Esophagus muscularis mucosa (tissue), 4 donors: ENCODE results near the gene ERC2.

Source experiments
- EP300 ChIP-seq: sonication (generic); formaldehyde crosslinking; IDR thresholded peaks from one replicate; pipeline ENCODE4 v1.6.1; 2017; ENCODE audit warnings: antibody characterized with exemption
- POLR2A ChIP-seq: fragments of 450-650 bp; IDR thresholded peaks from one replicate; pipeline ENCODE4 v1.6.1; 2017; ENCODE audit warnings: antibody characterized with exemption, moderate library complexity, mild to moderate bottlenecking, low read depth
- TF ChIP-seq, protein P1 (sequence below), 3 experiments: fragments of 200-600 bp in 2 of 3; fragments of 450-650 bp in 1 of 3; sonication (generic) in 2 of 3; IDR thresholded peaks; one replicate each; pipeline ENCODE4 v1.5.1; 2017 to 2019; ENCODE audit warnings: antibody characterized with exemption in 3 of 3, mild to moderate bottlenecking in 2 of 3, moderate library complexity in 1 of 3

- TF ChIP-seq, protein P1, sequence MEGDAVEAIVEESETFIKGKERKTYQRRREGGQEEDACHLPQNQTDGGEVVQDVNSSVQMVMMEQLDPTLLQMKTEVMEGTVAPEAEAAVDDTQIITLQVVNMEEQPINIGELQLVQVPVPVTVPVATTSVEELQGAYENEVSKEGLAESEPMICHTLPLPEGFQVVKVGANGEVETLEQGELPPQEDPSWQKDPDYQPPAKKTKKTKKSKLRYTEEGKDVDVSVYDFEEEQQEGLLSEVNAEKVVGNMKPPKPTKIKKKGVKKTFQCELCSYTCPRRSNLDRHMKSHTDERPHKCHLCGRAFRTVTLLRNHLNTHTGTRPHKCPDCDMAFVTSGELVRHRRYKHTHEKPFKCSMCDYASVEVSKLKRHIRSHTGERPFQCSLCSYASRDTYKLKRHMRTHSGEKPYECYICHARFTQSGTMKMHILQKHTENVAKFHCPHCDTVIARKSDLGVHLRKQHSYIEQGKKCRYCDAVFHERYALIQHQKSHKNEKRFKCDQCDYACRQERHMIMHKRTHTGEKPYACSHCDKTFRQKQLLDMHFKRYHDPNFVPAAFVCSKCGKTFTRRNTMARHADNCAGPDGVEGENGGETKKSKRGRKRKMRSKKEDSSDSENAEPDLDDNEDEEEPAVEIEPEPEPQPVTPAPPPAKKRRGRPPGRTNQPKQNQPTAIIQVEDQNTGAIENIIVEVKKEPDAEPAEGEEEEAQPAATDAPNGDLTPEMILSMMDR (IDR thresholded peaks at IDR 0.05) = no peak
- TF ChIP-seq POLR2A (no peak), EP300 (no peak)
Measured at GRCh38 chr3:55645422-55645821, 822.8 kb downstream of the ERC2 start.
